K562 (cell line): ENCODE results near the gene ECT2. TPM values are rescaled to one million over a fixed set of nuclear protein-coding genes. Genes with fewer than 3 reads are reported as not detected.
A peak's percentile ranks its signal among the peaks of the same experiment; 100 is the strongest.

Source experiments
- ATAC-seq: fragments of 200-7000 bp; cut with Tn5 transposase; 3 replicates; pipeline ENCODE4 v1.9.1; 2020; ENCODE audit warnings: moderate library complexity
- BruUV-seq: library from RNA; stranded (reverse); fragments of 400-500 nt; replicated peaks from 2 replicates; lab custom pipeline; 2021; lab: Mats Ljungman, UMichigan
- CTCF ChIA-PET: fragments of 300-600 bp; formaldehyde crosslinking; extraction: SDS; loops from one replicate; lab custom pipeline; 2021; ENCODE audit warnings: low intra/inter-chr PET ratio; lab: Yijun Ruan, JAX
- POLR2A ChIA-PET: fragments of 300-600, 350-650 bp; sonication (Branson Sonifier 250); formaldehyde crosslinking; extraction: SDS; loops from one replicate; lab custom pipeline; 2021; ENCODE audit warnings: antibody characterized with exemption, inconsistent platforms; lab: Yijun Ruan, JAX
- DNase-seq, 4 experiments: peaks; one replicate each; pipeline versions ENCODE4 v3.0.0 to v3.0.0-alpha.2; 2011 to 2018; ENCODE audit warnings: low spot score in 3 of 4, mixed read lengths in 3 of 4; ENCODE audit errors: extremely low read depth in 1 of 4
- FAIRE-seq: peaks from 2 replicates; lab custom pipeline; 2011; peaks lifted over from hg19 to GRCh38; lab: Jason Lieb, UNC
- H2AFZ ChIP-seq: 2 replicates; pipeline ENCODE4 v1.6.0; 2011; ENCODE audit warnings: low read depth, low read length, control low read depth, inconsistent platforms
- H3K27ac ChIP-seq: fragments of 200-600 bp; 3 replicates; pipeline ENCODE4 v1.8.0; 2011; ENCODE audit warnings: low read depth, mild to moderate bottlenecking, control low read depth, inconsistent platforms, low read length, moderate library complexity, mixed read lengths; ENCODE audit errors: extremely low read depth
- H3K27me3 ChIP-seq, 2 experiments: fragments of 300-600 bp in 1 of 2; 2 replicates in 1 of 2; 3 replicates in 1 of 2; pipeline versions ENCODE4 v1.6.0 to v1.8.0; 2011; ENCODE audit warnings: inconsistent platforms in 2 of 2, low read length in 2 of 2, mild to moderate bottlenecking in 1 of 2, mixed read lengths in 1 of 2, moderate library complexity in 1 of 2; ENCODE audit not compliant: control insufficient read depth in 2 of 2, insufficient read depth in 2 of 2
- H3K36me3 ChIP-seq: fragments of 300-600 bp; 3 replicates; pipeline ENCODE4 v1.8.0; 2011; ENCODE audit warnings: mild to moderate bottlenecking, low read length, inconsistent platforms; ENCODE audit not compliant: control insufficient read depth, insufficient read depth
- H3K4me1 ChIP-seq, 2 experiments: fragments of 200-600 bp in 1 of 2; replicated peaks in 1 of 2; 2 replicates in 1 of 2; 3 replicates in 1 of 2; pipeline versions ENCODE4 v1.5.1 to v1.8.0; 2011; ENCODE audit warnings: inconsistent platforms in 2 of 2, low read length in 2 of 2, mild to moderate bottlenecking in 1 of 2, mixed read lengths in 1 of 2, moderate library complexity in 1 of 2; ENCODE audit not compliant: control insufficient read depth in 2 of 2, insufficient read depth in 2 of 2
- H3K4me2 ChIP-seq: 2 replicates; pipeline ENCODE4 v1.6.1; 2011; ENCODE audit warnings: low read length, control low read depth, inconsistent platforms, mixed read lengths; ENCODE audit not compliant: insufficient read depth
- H3K4me3 ChIP-seq: fragments of 200-600 bp; sonication (generic), shearing (Covaris generic); 2 replicates; pipeline ENCODE4 v1.5.1; 2016; ENCODE audit warnings: control low read depth, inconsistent platforms
- H3K79me2 ChIP-seq: fragments of 200-600 bp; 3 replicates; pipeline ENCODE4 v1.8.0; 2011; ENCODE audit warnings: low read length, inconsistent platforms; ENCODE audit not compliant: control insufficient read depth, insufficient read depth
- H3K9ac ChIP-seq, 2 experiments: 2 replicates each; pipeline versions ENCODE4 v1.6.0 to v1.6.1; 2011; ENCODE audit warnings: low read depth in 2 of 2, low read length in 2 of 2, control low read depth in 1 of 2, inconsistent platforms in 1 of 2, mild to moderate bottlenecking in 1 of 2, mixed read lengths in 1 of 2; ENCODE audit not compliant: insufficient read depth in 1 of 2
- H3K9me1 ChIP-seq: one replicate; pipeline ENCODE4 v1.6.0; 2011; ENCODE audit warnings: inconsistent platforms, mild to moderate bottlenecking, low read length, moderate library complexity; ENCODE audit not compliant: control insufficient read depth, insufficient read depth
- H3K9me3 ChIP-seq: replicated peaks from 2 replicates; pipeline ENCODE4 v1.5.1; 2011; ENCODE audit warnings: low read depth, low read length, inconsistent platforms; ENCODE audit not compliant: control insufficient read depth, insufficient read depth
- H4K20me1 ChIP-seq: replicated peaks from 2 replicates; pipeline ENCODE4 v1.6.1; 2011; ENCODE audit warnings: low read length, inconsistent platforms, mixed read lengths; ENCODE audit not compliant: control insufficient read depth, insufficient read depth
- ATF4 ChIP-seq: fragments of 450-650 bp; formaldehyde crosslinking; IDR thresholded peaks from 2 replicates; pipeline ENCODE4 v1.4.0; 2022; ENCODE audit warnings: mild to moderate bottlenecking, moderate library complexity
- E2F8 ChIP-seq: fragments of 450-650 bp; IDR thresholded peaks from 2 replicates; pipeline ENCODE4 v1.7.1; 2018; ENCODE audit warnings: mild to moderate bottlenecking, low read depth; ENCODE audit not compliant: partially characterized antibody
- FOXP1 ChIP-seq: sonication (generic); formaldehyde crosslinking; IDR thresholded peaks from 2 replicates; pipeline ENCODE4 v1.8.0; 2022; ENCODE audit warnings: mild to moderate bottlenecking, missing genetic modification reagents
- GTF2A2 ChIP-seq: IDR thresholded peaks from 2 replicates; pipeline ENCODE4 v1.6.1; 2016; ENCODE audit warnings: mild to moderate bottlenecking, missing genetic modification characterization, missing compliant biosample characterization
- IFI16 ChIP-seq: fragments of 250-450 bp; sonication (Bioruptor Pico); IDR thresholded peaks from 2 replicates; pipeline ENCODE4 v2.1.2; 2022; ENCODE audit warnings: mild to moderate bottlenecking, inconsistent platforms
- KAT8 ChIP-seq: fragments of 450-650 bp; IDR thresholded peaks from 2 replicates; pipeline ENCODE4 v1.6.1; 2016; ENCODE audit warnings: low read depth, mild to moderate bottlenecking
- MBD2 ChIP-seq: sonication (generic); IDR thresholded peaks from 2 replicates; pipeline ENCODE4 v1.6.1; 2016; ENCODE audit warnings: low read depth, borderline replicate concordance
- PTRF ChIP-seq: fragments of 450-650 bp; IDR thresholded peaks from 2 replicates; pipeline ENCODE4 v1.6.1; 2016; ENCODE audit warnings: mild to moderate bottlenecking, missing genetic modification characterization, missing compliant biosample characterization
- RBM25 ChIP-seq: fragments of 200-400 bp; formaldehyde crosslinking; IDR thresholded peaks from 2 replicates; pipeline ENCODE4 v1.6.1; 2018; ENCODE audit warnings: low read length, low read depth, moderate library complexity; ENCODE audit not compliant: severe bottlenecking
- TCF7L2 ChIP-seq: fragments of 150-350 bp; IDR thresholded peaks from 2 replicates; pipeline ENCODE4 v1.6.1; 2016; ENCODE audit warnings: low read depth, mild to moderate bottlenecking, low read length, moderate library complexity
- ZFP1 ChIP-seq: fragments of 450-650 bp; formaldehyde crosslinking; IDR thresholded peaks from 2 replicates; pipeline ENCODE4 v1.4.0; 2020; ENCODE audit warnings: mild to moderate bottlenecking, mixed read lengths
- ZFP30 ChIP-seq: fragments of 250-450 bp; sonication (Bioruptor Pico); IDR thresholded peaks from 2 replicates; pipeline ENCODE4 v1.8.0; 2022; ENCODE audit warnings: moderate library complexity, mild to moderate bottlenecking, inconsistent platforms, borderline replicate concordance
- ZNF184 ChIP-seq: sonication (generic); formaldehyde crosslinking; IDR thresholded peaks from 2 replicates; pipeline ENCODE4 v1.5.0; 2020; ENCODE audit warnings: missing genetic modification reagents
- ZNF445 ChIP-seq: fragments of 250-450 bp; sonication (Bioruptor Pico); IDR thresholded peaks from 2 replicates; pipeline ENCODE4 v1.4.0; 2020; ENCODE audit warnings: low read depth, mild to moderate bottlenecking, moderate library complexity
- ZNF79 ChIP-seq: fragments of 250-450 bp; sonication (Bioruptor Pico); IDR thresholded peaks from 2 replicates; pipeline ENCODE4 v1.4.0; 2020; ENCODE audit warnings: low read depth, mild to moderate bottlenecking, moderate library complexity
- WGBS: fragments of 100-300 bp; shearing (Covaris generic); methylation state at CpG from one replicate; pipeline ENCODE4 v1.1.6; 2016; ENCODE audit warnings: low coverage, mixed read lengths; ENCODE audit not compliant: insufficient coverage; ENCODE audit errors: missing lambda C conversion rate; 5-methylcytosine and 5-hydroxymethylcytosine counted together
- in situ Hi-C: fragments of 300-500 bp; cut with MboI; formaldehyde crosslinking; loops from 4 replicates; pipeline ENCODE4 v1.15.0; 2018; ENCODE audit warnings: inconsistent platforms, mixed read lengths
- intact Hi-C: fragments of 100-400 bp; cut with micrococcal nuclease; formaldehyde crosslinking; loops from 2 replicates; pipeline ENCODE4 v1.14.2; 2022
- polyA plus RNA-seq, 8 experiments: library from polyadenylated mRNA; depleted of rRNA in 4 of 8; stranded (reverse) in 5 of 8; unstranded in 3 of 8; fragments of >200 nt; fragmentation: Nextera tagmentation in 2 of 8; fragmentation: Illumina TruSeq in 1 of 8; extraction: Ambion mirVana in 2 of 8; extraction: Trizol in 1 of 8; gene quantifications; 2 replicates each; pipeline versions ENCODE4 v1.2.1 to v1.2.3, GENCODE V29; 2011 to 2014; ENCODE audit warnings: inconsistent platforms in 1 of 8, missing spikeins in 1 of 8
- total RNA-seq, 7 experiments: library from RNA; depleted of rRNA in 6 of 7; stranded (reverse); fragments of >200 nt in 6 of 7; fragmentation: Illumina TruSeq in 2 of 7; extraction: Trizol in 2 of 7; gene quantifications; 2 replicates each; pipeline versions ENCODE4 v1.2.1 to v1.2.3, GENCODE V29; 2011 to 2021; ENCODE audit warnings: low replicate concordance in 1 of 7

The ECT2 gene
- total and polyA plus RNA-seq, 9 of the 15 experiments (the other 6 are each of a cell fraction or from before 2014, with no cell fraction given) = 19.0 to 53.0 (median 36.5) TPM

GRCh38 chr3:172766241-172766640, 15.7 kb downstream of the ECT2 start:
- Histone ChIP-seq H3K9ac (no peak overlapping the region), H4K20me1 (no peaks in the 10 kb centered on the region), H3K79me2 (no peaks in the 10 kb centered on the region), H3K4me3 (no peak overlapping the region), H3K9me3 (no peaks in the 10 kb centered on the region), H3K4me2 (no peak overlapping the region), H3K4me1 (no peaks in the 10 kb centered on the region), H3K27me3 (no peaks in the 10 kb centered on the region), H3K36me3 (peaks cover 94% of the 10 kb centered on the region), H3K9me1 (no peaks in the 10 kb centered on the region), H3K27ac (no peak overlapping the region), H2AFZ (no peak overlapping the region)
- POLR2A ChIA-PET = no interaction called here
- WGBS = 100% methylated on average over 2 of the region's 2 CpGs
- DNase-seq (no peak), ATAC-seq (no peak), FAIRE-seq (peak; percentile 6)
- TSS peak; percentile 1 for BruUV-seq
- intact Hi-C loops = no loop called here
- CTCF ChIA-PET = no interaction called here
- no peak for TF ChIP-seq MBD2
- TF ChIP-seq ZFP30 = no peak
- no peak for TF ChIP-seq ZFP1 (CRISPR knock-in tag)
- TF ChIP-seq ATF4 (CRISPR knock-in tag) = no peak
- TF ChIP-seq PTRF (tag) = no peak
- no peak for TF ChIP-seq FOXP1 (CRISPR knock-in tag)
- TF ChIP-seq TCF7L2 = no peak
- TF ChIP-seq ZNF445 (CRISPR knock-in tag) = no peak
- no peak for TF ChIP-seq RBM25
- TF ChIP-seq IFI16 (CRISPR knock-in tag) = no peak
- TF ChIP-seq GTF2A2 = no peak
- no peak for TF ChIP-seq ZNF184 (CRISPR knock-in tag)
- TF ChIP-seq E2F8 = no peak
- TF ChIP-seq KAT8 = no peak
- no peak for TF ChIP-seq ZNF79 (CRISPR knock-in tag)
- in situ Hi-C loops = no loop called here
